GM21576 (cell line): ENCODE measurements around the gene ITSN1.
"Not testable (repeated sequence)": the region's sequence is repeated elsewhere in the genome, so short reads cannot be mapped to it uniquely, and the experiment has no call there.

Experiments used
- ATAC-seq: cut with Tn5 transposase; IDR thresholded peaks from one replicate; pipeline ENCODE4 v1.9.1; 2021; ENCODE audit warnings: mild to moderate bottlenecking, moderate library complexity; ENCODE audit not compliant: unreplicated experiment

Gene ITSN1

DNA sequence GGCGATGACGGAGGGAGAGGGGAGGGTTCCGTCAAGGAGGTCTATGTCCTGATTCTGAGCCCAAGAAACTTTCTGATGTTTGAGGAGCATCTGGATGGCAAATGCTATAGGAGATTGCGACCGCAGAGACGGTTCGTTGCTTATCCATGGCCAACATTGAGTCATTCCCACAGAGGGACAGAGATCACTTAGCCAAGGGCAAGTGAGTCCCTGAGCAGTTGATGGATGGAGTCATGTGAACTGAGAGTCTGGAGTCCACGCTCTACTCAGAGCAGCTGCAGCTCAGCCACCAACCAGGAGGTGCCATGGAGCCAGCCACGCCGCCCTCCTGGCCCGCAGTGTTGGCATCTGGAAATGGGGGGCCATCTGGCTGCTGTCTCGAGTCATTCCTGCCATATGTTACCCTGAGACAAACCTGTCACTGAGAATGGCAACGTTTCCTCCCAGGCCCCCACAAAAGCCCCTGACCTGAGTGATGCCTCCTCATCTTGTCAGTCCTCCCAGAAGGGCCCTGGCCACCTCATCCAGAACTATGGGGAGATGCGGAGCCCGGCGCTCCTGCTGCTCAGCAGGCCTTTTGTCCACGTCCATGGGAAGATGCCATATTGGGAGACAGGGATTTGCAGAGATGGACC is 214.7 kb downstream of the ITSN1 start:
- no peak for ATAC-seq

GRCh38 chr21:33857846-33858666 is 215.8 kb downstream of the ITSN1 start:
- no peak for ATAC-seq

DNA sequence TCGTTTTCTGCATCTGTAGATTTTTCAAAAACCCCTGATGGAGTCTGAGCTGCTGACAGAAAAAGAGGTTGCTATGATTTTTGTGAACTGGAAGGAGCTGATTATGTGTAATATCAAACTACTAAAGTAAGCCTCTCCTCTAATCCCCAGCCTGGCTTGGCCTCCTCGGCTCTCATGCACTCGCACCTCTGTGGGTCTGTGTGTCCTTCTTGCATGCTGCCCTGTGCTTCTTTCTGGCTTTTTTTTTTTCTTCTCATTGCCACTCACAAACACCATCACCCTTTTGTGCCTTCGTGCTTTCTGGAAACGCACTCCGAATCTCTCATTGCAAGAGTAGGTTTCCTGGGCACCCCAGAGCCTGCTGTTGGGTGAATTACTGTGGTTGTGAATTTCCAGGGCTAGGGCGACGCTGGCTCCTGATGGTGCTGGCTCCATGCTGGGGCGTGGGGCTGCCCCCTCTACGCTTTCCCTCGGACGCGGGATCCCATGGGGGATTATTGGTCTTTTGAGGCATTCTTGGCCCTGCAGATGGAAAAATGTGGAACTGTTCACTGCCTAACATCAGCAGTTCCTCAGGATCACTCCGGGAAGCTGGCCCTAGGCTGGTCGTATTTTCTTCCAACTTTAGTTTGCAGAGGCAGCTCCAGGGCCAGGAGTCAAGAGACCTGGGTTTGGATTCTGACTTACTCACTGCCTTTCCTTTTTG is 216.5 kb downstream of the ITSN1 start:
- no peak for ATAC-seq

GRCh38 chr21:33859373-33860102 is 217.2 kb downstream of the ITSN1 start:
- no peak for ATAC-seq

DNA sequence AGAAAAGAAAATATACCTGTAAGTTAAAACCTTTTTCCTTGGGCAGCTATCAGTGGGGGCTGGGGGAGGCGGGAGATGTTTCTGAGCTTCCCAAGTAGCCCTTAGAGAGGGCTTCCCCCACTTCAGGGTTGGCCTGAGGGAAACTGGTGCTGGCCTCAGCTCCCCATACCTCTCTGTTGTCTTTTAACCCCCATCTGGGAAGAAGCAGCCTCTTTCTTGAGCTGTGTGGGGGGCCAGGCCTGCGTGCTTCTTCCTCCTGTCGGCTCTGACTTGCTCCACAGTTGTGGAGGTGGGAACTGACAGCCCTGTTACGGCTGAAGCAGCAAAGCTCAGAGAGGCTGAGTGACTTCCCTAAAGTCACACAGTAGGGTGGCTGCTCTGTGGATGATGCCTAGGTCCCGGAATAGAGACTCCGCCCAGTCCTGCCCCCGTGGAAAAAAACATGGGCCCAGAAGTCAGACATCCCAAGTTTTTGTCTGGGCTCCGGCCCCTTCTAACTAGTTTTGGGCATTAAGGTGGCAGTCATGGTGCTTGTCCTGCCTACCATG is 218.1 kb downstream of the ITSN1 start:
- no peak for ATAC-seq

DNA sequence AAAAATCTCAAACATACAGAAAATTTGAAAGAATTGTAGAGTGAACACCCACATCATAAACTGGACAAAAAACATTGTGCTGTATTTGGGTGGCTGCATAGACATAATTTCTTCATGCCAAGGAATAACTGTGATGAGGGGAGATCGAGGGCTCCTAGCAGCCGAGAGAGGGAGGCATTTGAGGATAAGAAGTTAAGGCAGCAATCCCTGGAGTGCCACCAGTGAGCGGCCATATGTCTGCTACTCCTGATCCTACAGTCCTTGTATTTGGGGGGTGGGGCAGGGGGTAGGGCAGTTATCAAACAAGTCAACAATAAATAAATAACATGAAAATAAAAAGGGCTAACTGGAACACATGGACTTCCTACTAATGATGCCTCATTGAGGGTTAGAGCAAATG is 218.8 kb downstream of the ITSN1 start:
- no peak for ATAC-seq

- ATAC-seq = not testable (repeated sequence)
Measured at GRCh38 chr21:33863191-33863590, 220.9 kb downstream of the ITSN1 start.

- ATAC-seq = no peak
Measured at GRCh38 chr21:33864150-33864549, 221.8 kb downstream of the ITSN1 start.

DNA sequence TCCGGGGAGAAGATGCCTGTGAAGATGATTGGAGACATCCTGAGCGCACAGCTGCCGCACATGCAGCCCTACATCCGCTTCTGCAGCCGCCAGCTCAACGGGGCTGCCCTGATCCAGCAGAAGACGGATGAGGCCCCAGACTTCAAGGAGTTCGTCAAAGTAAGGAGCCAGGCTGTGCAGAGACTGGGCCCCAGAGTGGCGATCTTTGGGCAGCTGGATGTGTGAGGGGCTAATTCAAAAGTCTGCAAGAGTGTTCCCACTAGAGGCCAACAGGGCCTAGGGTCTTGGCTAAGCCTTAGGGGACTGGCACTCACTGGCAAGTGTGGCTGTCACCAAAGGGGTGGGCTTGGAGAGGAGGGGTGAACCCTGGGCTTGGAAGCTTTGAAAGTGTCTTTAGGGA is 222.9 kb downstream of the ITSN1 start:
- ATAC-seq = no peak

GRCh38 chr21:33865996-33866575 is 223.8 kb downstream of the ITSN1 start:
- no peak for ATAC-seq

DNA sequence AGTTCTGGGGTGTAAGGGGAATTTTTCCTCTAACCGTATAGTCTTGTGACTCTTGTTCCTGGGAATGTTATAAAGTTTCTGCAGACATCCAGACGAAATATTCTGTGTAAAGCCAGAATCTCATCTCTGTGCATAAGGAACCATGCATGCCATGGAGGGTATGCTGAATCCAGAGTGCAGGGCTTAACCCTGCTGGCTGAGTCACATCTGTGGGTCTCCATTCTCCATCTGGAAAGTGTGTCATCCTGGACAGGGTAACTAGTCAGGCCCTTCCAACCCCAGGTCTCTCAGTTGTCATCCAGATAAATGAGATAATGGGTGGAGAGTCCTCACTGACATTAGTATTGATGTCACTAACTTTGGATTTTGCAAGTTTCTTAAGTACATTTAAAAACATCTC is 224.5 kb downstream of the ITSN1 start:
- ATAC-seq = no peak

- ATAC-seq = not testable (repeated sequence)
Measured at GRCh38 chr21:33867868-33868267, 225.6 kb downstream of the ITSN1 start.

DNA sequence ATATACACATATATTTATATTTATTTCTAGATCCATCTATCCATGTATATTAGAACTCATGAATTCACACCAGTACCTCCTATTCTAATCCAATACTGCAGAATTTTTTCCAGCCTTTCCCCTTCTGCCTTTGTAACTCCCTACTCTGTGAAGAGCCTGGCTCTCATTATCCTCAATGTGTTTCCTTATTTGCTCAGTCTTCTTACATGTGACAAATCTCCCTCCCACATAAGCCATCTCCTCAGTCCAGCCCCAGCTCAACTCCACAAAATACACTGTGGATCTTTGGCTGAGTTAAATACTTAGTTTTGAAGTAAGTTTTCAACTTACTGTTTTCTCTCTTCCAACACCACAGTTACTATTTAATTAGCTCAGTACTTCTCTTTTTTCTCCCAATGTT is 227.6 kb downstream of the ITSN1 start:
- ATAC-seq = no peak

GRCh38 chr21:33870768-33871167 is 228.5 kb downstream of the ITSN1 start:
- ATAC-seq = no peak

- ATAC-seq = no peak
Measured at GRCh38 chr21:33871171-33871570, 228.9 kb downstream of the ITSN1 start.

DNA sequence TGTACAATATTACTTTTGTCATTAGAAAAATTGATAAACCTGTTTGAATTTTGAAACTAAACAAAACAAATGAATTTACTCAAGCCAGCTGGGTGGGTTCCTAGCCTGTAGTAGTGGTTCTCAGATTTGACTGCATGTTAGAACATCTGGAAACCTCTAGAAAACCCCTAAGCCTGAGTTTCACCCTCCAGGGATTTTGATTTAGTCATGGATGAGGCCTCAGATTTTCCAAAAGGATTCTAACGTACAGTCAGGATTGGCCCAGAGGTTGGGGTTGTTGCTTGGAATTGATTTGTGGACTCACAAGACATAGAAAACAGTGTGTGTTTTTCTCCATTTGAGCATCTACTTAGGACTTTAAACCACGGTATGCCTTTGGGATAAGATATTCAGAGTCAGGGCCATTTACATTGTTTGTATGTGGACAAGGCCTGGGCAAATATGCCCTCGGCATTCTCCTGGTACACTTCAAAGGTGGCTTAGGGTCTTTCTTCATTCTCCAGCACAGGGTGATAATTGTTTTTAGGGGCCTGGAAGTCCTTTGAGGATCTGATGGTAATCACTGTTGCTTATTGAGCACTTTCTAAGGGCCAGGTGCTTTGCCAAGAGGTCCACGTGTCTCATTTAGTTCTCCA is 230.7 kb downstream of the ITSN1 start:
- no peak for ATAC-seq

DNA sequence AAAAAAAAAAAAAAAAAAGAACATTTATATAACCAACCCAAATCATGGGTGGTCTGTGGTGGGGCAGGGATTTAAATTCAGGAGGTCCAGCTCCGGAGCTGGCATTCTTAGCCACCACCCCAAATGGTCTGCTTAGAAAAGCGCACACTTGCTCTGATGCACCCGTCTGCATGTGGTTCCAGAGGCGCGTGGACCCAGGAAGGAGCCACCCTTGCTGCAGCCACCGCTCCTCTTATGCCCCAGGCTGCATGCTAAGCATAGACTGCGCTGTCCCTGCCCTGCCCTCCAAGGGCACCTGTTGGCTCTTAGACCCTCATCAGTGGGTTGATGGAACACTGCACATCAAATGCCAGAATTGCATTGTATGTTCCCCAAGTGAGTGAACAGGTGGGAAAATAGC is 231.9 kb downstream of the ITSN1 start:
- no peak for ATAC-seq

DNA sequence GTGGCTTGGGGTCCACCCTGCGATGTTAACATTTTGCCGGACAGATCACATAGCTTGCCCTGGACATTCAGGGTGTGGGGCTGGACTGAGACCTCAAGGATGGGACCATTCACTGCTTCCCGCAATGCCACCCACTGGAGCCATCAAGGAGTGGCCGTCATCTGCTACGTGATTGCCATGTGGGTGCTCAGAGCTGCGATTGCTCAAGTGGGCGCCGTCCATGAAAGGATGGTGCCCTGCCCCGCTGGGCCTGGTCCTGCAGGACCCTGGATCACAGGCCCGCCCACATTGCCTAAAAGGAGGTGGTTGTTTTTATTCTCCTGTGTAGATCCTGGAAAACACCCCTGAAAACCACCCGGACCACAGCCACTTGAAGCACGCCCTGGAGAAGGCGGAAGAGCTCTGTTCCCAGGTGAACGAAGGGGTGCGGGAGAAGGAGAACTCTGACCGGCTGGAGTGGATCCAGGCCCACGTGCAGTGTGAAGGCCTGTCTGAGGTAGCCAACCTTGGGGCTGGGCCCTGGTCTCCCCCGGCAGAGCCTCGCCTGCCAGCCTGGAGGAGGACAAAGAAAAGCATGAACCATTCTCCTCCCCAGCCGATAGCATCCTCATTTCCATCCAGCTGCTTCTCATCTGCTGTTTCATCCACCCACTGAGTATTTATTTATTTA is 232.9 kb downstream of the ITSN1 start:
- no peak for ATAC-seq

DNA sequence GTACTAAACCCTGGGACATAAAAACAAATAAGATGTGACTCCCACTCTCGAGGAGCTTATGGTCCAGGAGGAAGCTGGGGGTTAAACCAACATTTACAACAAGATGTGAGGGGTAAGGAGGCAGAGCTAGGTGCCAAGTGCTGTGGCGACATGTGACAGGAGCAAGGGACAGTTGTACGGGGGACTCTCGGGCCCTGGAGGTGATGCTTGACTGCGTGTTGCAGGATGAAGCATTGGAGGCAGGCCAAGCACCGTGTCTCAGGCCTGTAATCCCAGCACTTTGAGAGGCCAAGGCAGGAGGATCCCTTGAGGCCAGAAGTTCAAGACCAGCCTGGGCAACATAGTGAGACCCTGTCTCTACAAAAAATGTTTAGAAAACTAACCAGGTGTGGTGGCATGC is 236.5 kb downstream of the ITSN1 start:
- ATAC-seq = no peak

DNA sequence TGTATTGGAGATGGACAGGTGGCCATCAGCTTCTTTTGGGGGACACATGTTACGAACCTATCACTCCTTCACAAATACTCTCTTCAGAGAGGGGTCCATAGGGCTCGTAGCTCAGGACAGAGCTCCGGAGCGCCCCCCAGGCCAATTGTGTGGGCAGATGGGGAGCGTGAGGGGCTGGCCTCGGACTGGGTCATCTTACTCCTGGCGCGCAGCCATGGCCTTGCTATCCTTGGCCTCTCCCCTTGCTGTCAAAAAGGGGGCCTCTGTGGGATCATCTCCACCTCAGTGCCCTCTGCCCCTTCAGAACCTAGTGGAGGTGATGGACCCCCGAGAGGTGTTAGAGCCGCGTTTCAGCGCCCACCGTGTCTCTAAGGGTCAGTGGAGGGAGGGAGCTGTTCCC is 238.3 kb downstream of the ITSN1 start:
- no peak for ATAC-seq
